ENCODE data around the gene NAV2.

DNA sequence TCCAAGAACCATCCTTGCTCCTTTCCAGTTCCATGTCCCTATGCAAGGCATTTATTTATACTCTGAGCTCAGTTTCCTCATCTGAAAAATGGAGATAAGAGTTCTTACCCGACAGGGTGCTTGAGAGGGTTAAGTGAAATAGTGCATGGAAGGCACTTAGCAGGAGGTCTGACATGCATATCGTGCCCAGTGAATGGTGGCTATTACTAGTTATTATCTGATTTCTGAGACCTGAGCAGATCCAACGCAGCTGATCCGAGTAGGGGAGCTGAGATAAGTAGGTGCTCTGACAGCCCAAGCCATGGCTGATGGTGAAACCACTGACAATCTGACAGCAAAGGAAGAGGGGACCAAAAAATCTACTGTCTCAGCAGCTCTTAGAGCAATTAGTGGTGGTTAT, 24.9 kb downstream of the NAV2 start:
- TF ChIP-seq, protein P1, sequence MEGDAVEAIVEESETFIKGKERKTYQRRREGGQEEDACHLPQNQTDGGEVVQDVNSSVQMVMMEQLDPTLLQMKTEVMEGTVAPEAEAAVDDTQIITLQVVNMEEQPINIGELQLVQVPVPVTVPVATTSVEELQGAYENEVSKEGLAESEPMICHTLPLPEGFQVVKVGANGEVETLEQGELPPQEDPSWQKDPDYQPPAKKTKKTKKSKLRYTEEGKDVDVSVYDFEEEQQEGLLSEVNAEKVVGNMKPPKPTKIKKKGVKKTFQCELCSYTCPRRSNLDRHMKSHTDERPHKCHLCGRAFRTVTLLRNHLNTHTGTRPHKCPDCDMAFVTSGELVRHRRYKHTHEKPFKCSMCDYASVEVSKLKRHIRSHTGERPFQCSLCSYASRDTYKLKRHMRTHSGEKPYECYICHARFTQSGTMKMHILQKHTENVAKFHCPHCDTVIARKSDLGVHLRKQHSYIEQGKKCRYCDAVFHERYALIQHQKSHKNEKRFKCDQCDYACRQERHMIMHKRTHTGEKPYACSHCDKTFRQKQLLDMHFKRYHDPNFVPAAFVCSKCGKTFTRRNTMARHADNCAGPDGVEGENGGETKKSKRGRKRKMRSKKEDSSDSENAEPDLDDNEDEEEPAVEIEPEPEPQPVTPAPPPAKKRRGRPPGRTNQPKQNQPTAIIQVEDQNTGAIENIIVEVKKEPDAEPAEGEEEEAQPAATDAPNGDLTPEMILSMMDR (IDR thresholded peaks at IDR 0.05; ENCODE audit: borderline replicate concordance, extremely low read depth, low read length, poor library complexity, severe bottlenecking), result no peak
- TF ChIP-seq EZH2 (IDR thresholded peaks at IDR 0.05; ENCODE audit: borderline replicate concordance, low read depth, low read length, severe bottlenecking), result no peak

All from DND-41 (cell line).